Measurements from ENCODE around the gene ABCG5.

The ABCG5 gene

DNA sequence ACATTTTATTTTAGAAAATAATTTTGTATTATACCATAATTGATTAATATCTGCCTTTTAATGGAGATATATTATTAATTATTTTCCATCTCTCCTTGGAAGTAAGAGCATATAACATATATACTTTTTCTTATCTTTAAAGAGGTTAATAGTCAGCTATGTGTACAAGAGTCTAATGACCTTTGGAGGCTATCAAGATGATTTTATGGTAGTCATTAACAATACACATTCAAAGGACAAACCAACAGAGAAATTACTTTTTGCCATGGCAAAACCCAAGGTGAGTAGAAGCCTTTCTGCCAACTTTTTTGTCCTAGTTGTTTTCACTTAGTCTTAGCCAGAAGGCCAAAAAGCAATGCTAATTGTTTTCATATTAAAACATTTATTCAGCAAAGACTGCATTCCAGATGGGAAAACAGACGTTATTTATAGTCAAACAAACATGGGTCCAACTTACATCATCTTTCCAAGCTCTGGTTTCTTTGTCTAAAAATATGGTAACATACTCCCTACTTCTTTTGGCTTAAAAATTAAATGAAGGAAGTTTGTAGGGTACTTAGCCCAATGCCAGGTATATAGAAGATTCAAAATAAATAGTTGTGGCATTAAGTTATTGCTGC lies 74.4 kb downstream of the ABCG5 start:
- Histone ChIP-seq H2AFZ (no peak overlapping the region), H3K79me2 (no peaks in the 10 kb centered on the region), H3K27me3 (ENCODE audit: control insufficient read depth, insufficient read depth, low read length) (no peaks in the 10 kb centered on the region), H3K9me3 (ENCODE audit: control insufficient read depth, low read length) (no peaks in the 10 kb centered on the region), H3K9ac (no peak overlapping the region), H3K36me3 (ENCODE audit: control insufficient read depth, insufficient read depth, low read length) (no peaks in the 10 kb centered on the region), H3K4me1 (no peaks in the 10 kb centered on the region), H3K4me3 (ENCODE audit: low read depth, low read length) (no peak overlapping the region), H3K4me2 (ENCODE audit: low read length) (no peak overlapping the region), H3K27ac (no peak overlapping the region)
- TF ChIP-seq, protein P1, sequence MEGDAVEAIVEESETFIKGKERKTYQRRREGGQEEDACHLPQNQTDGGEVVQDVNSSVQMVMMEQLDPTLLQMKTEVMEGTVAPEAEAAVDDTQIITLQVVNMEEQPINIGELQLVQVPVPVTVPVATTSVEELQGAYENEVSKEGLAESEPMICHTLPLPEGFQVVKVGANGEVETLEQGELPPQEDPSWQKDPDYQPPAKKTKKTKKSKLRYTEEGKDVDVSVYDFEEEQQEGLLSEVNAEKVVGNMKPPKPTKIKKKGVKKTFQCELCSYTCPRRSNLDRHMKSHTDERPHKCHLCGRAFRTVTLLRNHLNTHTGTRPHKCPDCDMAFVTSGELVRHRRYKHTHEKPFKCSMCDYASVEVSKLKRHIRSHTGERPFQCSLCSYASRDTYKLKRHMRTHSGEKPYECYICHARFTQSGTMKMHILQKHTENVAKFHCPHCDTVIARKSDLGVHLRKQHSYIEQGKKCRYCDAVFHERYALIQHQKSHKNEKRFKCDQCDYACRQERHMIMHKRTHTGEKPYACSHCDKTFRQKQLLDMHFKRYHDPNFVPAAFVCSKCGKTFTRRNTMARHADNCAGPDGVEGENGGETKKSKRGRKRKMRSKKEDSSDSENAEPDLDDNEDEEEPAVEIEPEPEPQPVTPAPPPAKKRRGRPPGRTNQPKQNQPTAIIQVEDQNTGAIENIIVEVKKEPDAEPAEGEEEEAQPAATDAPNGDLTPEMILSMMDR (IDR thresholded peaks at IDR 0.05), result no peak

DNA sequence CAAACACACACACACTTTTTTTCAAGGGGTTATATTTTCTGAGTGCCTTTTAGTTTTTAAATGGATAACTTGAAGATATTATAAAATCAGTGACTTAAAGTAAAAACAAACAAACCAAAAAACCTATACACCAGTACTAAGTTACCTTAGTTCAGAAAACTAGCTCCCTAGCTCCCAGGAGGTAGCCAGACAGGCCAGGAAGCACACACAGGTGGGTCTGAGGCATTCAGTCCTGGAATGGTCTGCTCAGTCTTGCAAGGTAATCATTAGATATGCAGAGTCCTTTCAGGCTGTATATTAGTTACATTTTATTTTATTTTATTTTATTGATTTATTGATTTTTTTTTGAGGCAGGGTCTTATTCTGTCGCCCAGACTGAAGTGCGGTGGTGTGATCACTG lies 75.5 kb downstream of the ABCG5 start:
- no peak overlapping the region for H3K27ac ChIP-seq
- H3K9ac ChIP-seq, result no peak overlapping the region
- H3K4me2 ChIP-seq (ENCODE audit: low read length), result no peak overlapping the region
- no peak overlapping the region for H2AFZ ChIP-seq
- no peaks in the 10 kb centered on the region for H3K27me3 ChIP-seq (ENCODE audit: control insufficient read depth, insufficient read depth, low read length)
- no peaks in the 10 kb centered on the region for H3K9me3 ChIP-seq (ENCODE audit: control insufficient read depth, low read length)
- TF ChIP-seq, protein P1 (IDR thresholded peaks at IDR 0.05), result no peak
- H3K36me3 ChIP-seq (ENCODE audit: control insufficient read depth, insufficient read depth, low read length), result no peaks in the 10 kb centered on the region
- no peaks in the 10 kb centered on the region for H3K4me1 ChIP-seq
- no peaks in the 10 kb centered on the region for H3K79me2 ChIP-seq
- H3K4me3 ChIP-seq (ENCODE audit: low read depth, low read length), result no peak overlapping the region

Data from parathyroid adenoma (tissue), 2 donors.